KMS-11 (cell line): ENCODE results near the gene CWF19L1.

Experiments used
- H2AFZ ChIP-seq: fragments of 200-600 bp; sonication (generic); 2 replicates; pipeline ENCODE4 v1.6.1; 2016; ENCODE audit warnings: antibody characterized with exemption, mixed run types, low read depth
- H3K27ac ChIP-seq: fragments of 200-600 bp; sonication (generic); 2 replicates; pipeline ENCODE4 v1.6.1; 2016; ENCODE audit warnings: mild to moderate bottlenecking, mixed run types
- H3K27me3 ChIP-seq: fragments of 200-600 bp; sonication (generic); 2 replicates; pipeline ENCODE4 v1.6.1; 2017; ENCODE audit warnings: mild to moderate bottlenecking, low read depth, mixed run types, moderate library complexity; ENCODE audit not compliant: insufficient read depth
- H3K36me3 ChIP-seq: fragments of 200-600 bp; sonication (generic); 2 replicates; pipeline ENCODE4 v1.6.1; 2017; ENCODE audit warnings: mild to moderate bottlenecking, mixed run types; ENCODE audit not compliant: insufficient read depth
- H3K4me1 ChIP-seq: fragments of 200-600 bp; sonication (generic); 2 replicates; pipeline ENCODE4 v1.6.1; 2016; ENCODE audit warnings: mild to moderate bottlenecking, low read depth, mixed run types; ENCODE audit not compliant: poor library complexity, severe bottlenecking
- H3K4me2 ChIP-seq: fragments of 200-600 bp; sonication (generic); 2 replicates; pipeline ENCODE4 v1.7.0; 2016; ENCODE audit warnings: mild to moderate bottlenecking, mixed run types
- H3K4me3 ChIP-seq: fragments of 200-600 bp; sonication (generic); IDR thresholded peaks from 2 replicates; pipeline ENCODE4 v1.6.1; 2017; ENCODE audit warnings: low read depth, low read length, mixed read lengths; ENCODE audit not compliant: insufficient read depth
- H3K79me2 ChIP-seq: fragments of 200-600 bp; sonication (generic); 2 replicates; pipeline ENCODE4 v1.6.1; 2016; ENCODE audit warnings: low read depth, mixed run types; ENCODE audit not compliant: insufficient read depth
- H3K9ac ChIP-seq: fragments of 200-600 bp; sonication (generic); 2 replicates; pipeline ENCODE4 v1.6.1; 2016; ENCODE audit warnings: mild to moderate bottlenecking, mixed run types
- H4K20me1 ChIP-seq: fragments of 200-600 bp; sonication (generic); 2 replicates; pipeline ENCODE4 v1.6.1; 2016; ENCODE audit warnings: mild to moderate bottlenecking, mixed run types; ENCODE audit not compliant: insufficient read depth
- TF ChIP-seq, protein P1 (sequence below): fragments of 200-600 bp; sonication (generic); conservative IDR thresholded peaks from 2 replicates; pipeline ENCODE4 v1.6.1; 2017; ENCODE audit warnings: low read depth, mild to moderate bottlenecking, antibody characterized with exemption, low read length, moderate library complexity, mixed read lengths

CWF19L1 gene

DNA sequence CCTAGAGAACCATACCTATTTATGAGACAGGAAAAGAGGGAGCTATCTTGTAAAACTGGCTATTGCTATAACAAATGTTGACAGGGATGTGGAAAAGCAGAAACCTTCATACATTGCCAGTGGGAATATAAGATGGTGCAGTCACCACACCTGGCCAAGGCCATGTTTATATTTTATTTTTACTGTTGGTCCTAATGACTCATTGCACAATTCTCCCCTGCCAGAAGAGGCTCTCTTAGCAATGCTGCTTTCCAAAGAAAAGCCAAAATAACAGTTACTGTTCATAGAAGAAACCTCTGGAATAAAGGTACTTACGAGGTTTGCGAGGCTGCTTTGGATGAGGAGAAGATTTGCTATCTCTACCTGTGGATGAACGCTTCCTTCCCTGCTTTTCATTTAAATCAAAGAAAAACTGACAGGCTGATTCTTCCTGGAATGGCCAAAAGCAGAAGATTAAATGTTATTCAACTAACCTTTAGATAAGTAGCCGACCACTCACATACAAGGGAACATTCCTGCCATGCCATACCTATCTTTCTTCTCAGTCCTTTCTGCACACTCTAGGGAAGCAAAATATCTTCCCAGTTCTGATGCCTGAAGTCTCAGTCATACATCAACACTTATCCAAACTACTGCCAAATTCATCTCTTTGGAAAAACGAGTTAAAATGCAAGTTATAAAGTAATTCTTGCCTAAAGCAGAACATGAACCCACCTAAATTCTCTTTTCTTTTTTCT lies 21.8 kb downstream of the CWF19L1 start:
- TF ChIP-seq, protein P1, sequence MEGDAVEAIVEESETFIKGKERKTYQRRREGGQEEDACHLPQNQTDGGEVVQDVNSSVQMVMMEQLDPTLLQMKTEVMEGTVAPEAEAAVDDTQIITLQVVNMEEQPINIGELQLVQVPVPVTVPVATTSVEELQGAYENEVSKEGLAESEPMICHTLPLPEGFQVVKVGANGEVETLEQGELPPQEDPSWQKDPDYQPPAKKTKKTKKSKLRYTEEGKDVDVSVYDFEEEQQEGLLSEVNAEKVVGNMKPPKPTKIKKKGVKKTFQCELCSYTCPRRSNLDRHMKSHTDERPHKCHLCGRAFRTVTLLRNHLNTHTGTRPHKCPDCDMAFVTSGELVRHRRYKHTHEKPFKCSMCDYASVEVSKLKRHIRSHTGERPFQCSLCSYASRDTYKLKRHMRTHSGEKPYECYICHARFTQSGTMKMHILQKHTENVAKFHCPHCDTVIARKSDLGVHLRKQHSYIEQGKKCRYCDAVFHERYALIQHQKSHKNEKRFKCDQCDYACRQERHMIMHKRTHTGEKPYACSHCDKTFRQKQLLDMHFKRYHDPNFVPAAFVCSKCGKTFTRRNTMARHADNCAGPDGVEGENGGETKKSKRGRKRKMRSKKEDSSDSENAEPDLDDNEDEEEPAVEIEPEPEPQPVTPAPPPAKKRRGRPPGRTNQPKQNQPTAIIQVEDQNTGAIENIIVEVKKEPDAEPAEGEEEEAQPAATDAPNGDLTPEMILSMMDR: no peak
- H3K4me3 ChIP-seq: no peak overlapping the region
- H4K20me1 ChIP-seq: no peaks in the 10 kb centered on the region
- no peaks in the 10 kb centered on the region for H3K79me2 ChIP-seq
- no peak overlapping the region for H3K27ac ChIP-seq
- no peaks in the 10 kb centered on the region for H3K4me1 ChIP-seq
- no peak overlapping the region for H3K4me2 ChIP-seq
- H3K27me3 ChIP-seq: no peaks in the 10 kb centered on the region
- H3K36me3 ChIP-seq: no peaks in the 10 kb centered on the region
- H2AFZ ChIP-seq: no peak overlapping the region
- H3K9ac ChIP-seq: no peak overlapping the region

GRCh38 chr10:100239851-100240250 lies 27.6 kb downstream of the CWF19L1 start:
- H3K79me2 ChIP-seq: 0 out of 2 replicates have a peak, but pooled peaks cover 7% of the 10 kb centered on the region
- no peak overlapping the region for H3K9ac ChIP-seq
- no peaks in the 10 kb centered on the region for H4K20me1 ChIP-seq
- no peaks in the 10 kb centered on the region for H3K4me1 ChIP-seq
- no peaks in the 10 kb centered on the region for H3K27me3 ChIP-seq
- no peak overlapping the region for H3K4me2 ChIP-seq
- no peak overlapping the region for H3K27ac ChIP-seq
- H3K36me3 ChIP-seq: no peaks in the 10 kb centered on the region
- TF ChIP-seq, protein P1: no peak
- H3K4me3 ChIP-seq: no peak overlapping the region
- H2AFZ ChIP-seq: no peak overlapping the region

GRCh38 chr10:100238429-100238828 lies 29.0 kb downstream of the CWF19L1 start:
- Histone ChIP-seq H3K79me2 (0 out of 2 replicates have a peak, but pooled peaks cover 7% of the 10 kb centered on the region), H3K9ac (no peak overlapping the region), H3K27me3 (no peaks in the 10 kb centered on the region), H2AFZ (no peak overlapping the region), H3K36me3 (no peaks in the 10 kb centered on the region; the same call in 1 of the 2 replicates), H4K20me1 (no peaks in the 10 kb centered on the region), H3K4me1 (no peaks in the 10 kb centered on the region), H3K4me2 (no peak overlapping the region), H3K4me3 (no peak overlapping the region), H3K27ac (no peak overlapping the region)
- TF ChIP-seq, protein P1: no peak

DNA sequence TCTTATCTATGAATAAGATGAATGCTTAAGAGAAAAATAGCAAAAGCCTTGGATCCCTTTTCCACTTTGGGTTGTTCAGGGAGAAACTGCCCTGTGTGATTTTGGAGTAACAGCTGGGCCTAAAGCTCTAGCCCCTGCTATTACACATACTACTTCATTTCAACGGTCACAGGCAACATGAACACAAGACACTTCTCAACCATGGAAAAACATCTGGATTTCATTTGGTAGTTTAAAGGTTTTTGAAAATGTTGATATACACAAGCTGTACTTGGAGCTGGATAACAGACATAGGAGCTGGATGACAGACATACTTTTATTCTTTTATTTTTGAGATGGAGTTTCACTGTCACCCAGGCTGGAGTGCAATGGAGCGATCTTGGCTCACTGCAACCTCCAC lies 35.3 kb downstream of the CWF19L1 start:
- H2AFZ ChIP-seq: no peak overlapping the region

More for the DNA sequence above, 35.3 kb downstream of the CWF19L1 start:
- Histone ChIP-seq H3K36me3 (no peaks in the 10 kb centered on the region; the same call in 1 of the 2 replicates), H3K27ac (no peak overlapping the region), H3K27me3 (no peaks in the 10 kb centered on the region), H3K4me1 (no peaks in the 10 kb centered on the region), H3K4me2 (no peak overlapping the region), H3K79me2 (no peaks in the 10 kb centered on the region), H4K20me1 (no peaks in the 10 kb centered on the region), H3K4me3 (no peak overlapping the region), H3K9ac (no peak overlapping the region)
- TF ChIP-seq, protein P1: no peak
